Kidney tubule cell (primary cell): ENCODE measurements around the gene TAS2R10.

Source experiments
- DNase-seq: peaks from one replicate; pipeline ENCODE4 v3.0.0-alpha.2; 2018; ENCODE audit warnings: low spot score

The TAS2R10 gene

DNA sequence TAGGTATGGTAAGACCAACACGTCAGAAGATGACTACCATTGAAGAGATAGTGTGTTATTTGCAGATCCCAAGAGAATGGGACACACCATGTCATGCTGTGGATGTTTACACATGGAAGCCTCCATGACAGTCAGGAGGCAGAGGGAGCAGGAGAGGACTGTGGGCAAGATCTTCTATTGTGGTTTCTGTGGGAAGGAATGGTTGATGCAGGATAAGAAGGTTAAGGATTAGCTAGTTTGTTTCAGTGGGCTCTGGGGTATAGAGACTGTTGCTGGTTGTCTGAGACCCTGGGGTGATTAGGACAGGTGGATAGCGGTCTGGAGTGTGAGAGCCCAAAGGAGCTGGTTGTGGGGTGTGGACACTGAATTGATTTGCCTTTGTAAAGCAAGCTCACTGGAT lies 47.1 kb downstream of the TAS2R10 start:
- no peak for DNase-seq
